Skin epidermis (tissue), 12 donors: Measurements from ENCODE around the gene LAMP1.
"Not testable (repeated sequence)": the region's sequence is repeated elsewhere in the genome, so short reads cannot be mapped to it uniquely, and the experiment has no call there.

Experiments used
- H3K27ac ChIP-seq, 21 experiments: fragments of 200-600 bp; sonication (generic) in 11 of 21; one replicate each; pipeline ENCODE4 v1.5.0; 2020; ENCODE audit warnings: mild to moderate bottlenecking in 3 of 21, inconsistent platforms in 2 of 21, moderate library complexity in 2 of 21
- H3K4me3 ChIP-seq, 7 experiments: fragments of 200-600 bp; sonication (generic) in 2 of 7; one replicate each; pipeline ENCODE4 v1.5.0; 2020; ENCODE audit warnings: inconsistent platforms in 2 of 7, mild to moderate bottlenecking in 2 of 7, moderate library complexity in 1 of 7

LAMP1 gene, protein sequence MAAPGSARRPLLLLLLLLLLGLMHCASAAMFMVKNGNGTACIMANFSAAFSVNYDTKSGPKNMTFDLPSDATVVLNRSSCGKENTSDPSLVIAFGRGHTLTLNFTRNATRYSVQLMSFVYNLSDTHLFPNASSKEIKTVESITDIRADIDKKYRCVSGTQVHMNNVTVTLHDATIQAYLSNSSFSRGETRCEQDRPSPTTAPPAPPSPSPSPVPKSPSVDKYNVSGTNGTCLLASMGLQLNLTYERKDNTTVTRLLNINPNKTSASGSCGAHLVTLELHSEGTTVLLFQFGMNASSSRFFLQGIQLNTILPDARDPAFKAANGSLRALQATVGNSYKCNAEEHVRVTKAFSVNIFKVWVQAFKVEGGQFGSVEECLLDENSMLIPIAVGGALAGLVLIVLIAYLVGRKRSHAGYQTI

GRCh38 chr13:113296823-113297369, at the start of gene LAMP1:
LAMP1 (plus strand) TSS chr13:113297239; CDS start chr13:113297435, 196 bp downstream.
- Histone ChIP-seq H3K27ac (peak within 1 kb of the TSS; percentile 72 to 98 (median 93)), H3K4me3 (peak within 1 kb of the TSS; percentile 66 to 97 (median 95))

DNA sequence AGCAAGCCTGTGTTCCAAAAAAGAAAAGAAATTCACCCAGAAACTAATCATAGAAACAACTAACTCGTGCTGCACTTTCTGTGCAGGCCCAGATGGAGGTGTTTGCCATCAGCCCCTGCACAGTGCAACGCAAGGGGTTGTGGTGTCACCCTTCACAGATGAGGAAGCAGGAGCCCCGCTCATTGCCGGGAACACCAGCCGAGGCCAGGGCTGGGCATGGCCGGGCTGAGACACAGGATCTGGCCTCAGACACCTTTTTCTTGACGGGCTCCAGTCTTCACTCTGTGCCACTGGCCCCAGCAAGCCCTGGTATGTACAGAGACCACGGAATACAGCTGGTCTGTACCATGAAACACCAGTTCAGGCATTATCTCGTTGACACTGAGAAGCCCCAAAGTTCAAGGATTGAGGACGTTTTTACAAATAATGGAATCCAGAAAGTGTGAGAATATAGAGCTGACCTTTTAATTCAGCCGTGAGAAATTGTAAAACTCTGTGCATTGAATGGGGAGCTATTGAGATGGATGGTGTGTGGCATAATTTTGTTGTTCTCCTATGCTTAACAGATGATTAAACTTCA, 44.4 kb upstream of the LAMP1 start:
- no peak overlapping the region for H3K27ac ChIP-seq

DNA sequence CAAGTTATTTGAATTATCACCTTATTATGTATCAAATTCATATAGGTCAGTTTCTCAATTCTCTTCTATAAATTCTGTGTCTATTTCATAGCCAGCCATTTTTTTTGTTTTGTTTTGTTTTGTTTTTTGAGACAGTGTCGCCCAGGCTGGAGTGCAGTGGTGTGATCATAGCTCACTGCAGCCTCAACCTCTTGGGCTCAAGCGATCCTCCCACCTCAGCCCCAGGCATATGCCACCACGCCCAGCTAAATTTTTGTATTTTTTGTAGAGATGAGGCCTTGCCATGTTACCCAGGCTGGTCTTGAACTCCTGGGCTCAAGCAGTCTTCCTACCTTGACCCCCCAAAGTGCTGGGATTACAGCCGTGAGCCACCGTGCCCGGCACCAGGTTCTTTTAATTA, 39.1 kb upstream of the LAMP1 start:
- H3K27ac ChIP-seq, result not testable (repeated sequence)

More for the DNA sequence above, 44.4 kb upstream of the LAMP1 start:
- no peak overlapping the region for H3K4me3 ChIP-seq

GRCh38 chr13:113258321-113259054, 38.6 kb upstream of the LAMP1 start:
- Histone ChIP-seq H3K27ac (no peak overlapping the region), H3K4me3 (no peak overlapping the region)

More for the DNA sequence above, 39.1 kb upstream of the LAMP1 start:
- not testable (repeated sequence) for H3K4me3 ChIP-seq

DNA sequence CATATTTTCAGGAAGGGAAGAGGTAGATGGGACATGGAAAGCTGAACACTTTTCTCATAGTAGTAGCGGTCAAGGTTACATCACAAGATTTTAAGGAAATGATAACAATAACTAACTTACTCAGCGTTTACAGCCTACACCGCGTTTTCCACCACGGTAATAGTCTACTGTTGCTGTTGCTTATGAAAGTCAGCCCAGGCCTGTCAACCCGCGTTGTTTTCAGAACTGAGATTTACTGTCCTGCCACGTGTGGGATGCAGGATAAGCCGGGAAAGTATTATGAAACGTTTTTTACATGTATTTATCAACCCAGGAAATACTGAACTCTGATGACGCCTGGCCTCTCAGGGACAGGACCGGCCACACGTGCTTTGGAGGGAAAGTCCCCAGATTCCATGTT, 36.0 kb upstream of the LAMP1 start:
- no peak overlapping the region for H3K27ac ChIP-seq
- no peak overlapping the region for H3K4me3 ChIP-seq

- H3K27ac ChIP-seq, H3K4me3 ChIP-seq: not testable (repeated sequence)
These were observed 34.0 kb upstream of the LAMP1 start for GRCh38 chr13:113263016-113263415.

GRCh38 chr13:113267642-113268405, 29.2 kb upstream of the LAMP1 start:
- Histone ChIP-seq H3K4me3 (no peak overlapping the region), H3K27ac (no peak overlapping the region)

DNA sequence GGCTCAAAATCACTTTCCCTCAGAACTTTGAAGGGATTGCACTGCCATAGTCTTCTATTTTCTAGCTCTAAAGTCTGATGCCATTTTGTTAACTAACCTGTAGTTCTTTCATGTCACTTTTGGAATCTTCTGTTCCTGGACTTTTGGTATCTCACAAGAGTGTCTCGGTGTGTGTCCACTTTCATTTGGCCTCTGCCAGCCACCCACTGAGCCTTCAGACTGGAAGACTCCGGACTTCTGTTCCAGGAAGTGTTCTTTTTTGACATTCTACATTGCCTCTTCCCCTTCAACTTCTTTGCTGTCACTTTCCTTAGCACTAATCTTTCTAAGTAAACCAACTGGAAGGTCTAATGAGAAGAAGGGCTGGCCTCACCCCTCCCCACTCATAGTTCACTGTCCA, 25.0 kb upstream of the LAMP1 start:
- Histone ChIP-seq H3K27ac (peak overlapping the region in 2 of 21 experiments; percentile 21 to 41), H3K4me3 (no peak overlapping the region)

DNA sequence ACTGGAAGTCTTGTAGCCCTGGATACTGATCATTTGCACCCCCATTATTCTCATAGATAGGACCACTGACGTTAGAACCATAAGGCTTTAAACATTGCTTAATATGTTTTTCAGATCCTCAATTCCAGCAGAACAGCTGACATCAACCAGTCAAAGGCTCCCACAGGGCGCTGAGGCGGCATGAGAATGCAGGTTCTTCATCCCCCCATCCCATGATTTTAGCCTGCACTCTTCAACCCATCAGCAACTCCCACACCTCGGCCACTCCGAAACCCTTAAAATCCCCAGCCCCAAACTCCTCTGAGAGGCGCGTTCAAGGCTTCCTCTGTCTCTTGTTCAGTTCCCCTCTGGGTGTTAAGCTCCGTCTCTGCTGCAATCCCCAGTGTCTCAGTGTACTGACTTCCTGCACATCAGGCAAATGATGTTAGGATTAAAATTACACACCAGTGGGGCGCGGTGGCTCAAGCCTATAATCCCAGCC, 24.3 kb upstream of the LAMP1 start:
- H3K27ac ChIP-seq, result peak overlapping the region in 1 of 21 experiments; percentile 19
- H3K4me3 ChIP-seq, result no peak overlapping the region

DNA sequence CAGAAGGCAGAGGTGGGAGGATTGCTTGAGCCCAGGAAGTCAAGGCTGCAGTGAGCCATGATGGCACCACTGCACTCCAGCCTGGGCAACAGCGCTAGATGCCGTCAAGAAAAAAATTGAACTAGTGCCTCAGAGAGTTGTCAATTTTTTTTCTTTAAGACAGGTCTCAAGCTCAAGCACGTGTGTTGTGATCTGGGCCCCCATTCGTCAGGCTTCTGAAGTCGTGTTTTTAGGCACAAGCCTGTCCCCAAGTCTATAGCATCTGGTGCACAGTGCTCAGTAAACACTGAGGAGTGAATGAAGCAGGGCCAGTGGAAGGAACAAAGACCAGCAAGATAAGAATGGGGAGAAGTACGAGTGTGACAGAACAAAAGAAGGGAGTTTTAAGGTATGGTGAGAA, 23.7 kb upstream of the LAMP1 start:
- H3K27ac ChIP-seq, result peak overlapping the region in 3 of 21 experiments; percentile 19 to 36 (median 26)
- no peak overlapping the region for H3K4me3 ChIP-seq

- Histone ChIP-seq H3K4me3 (no peak overlapping the region), H3K27ac (peak overlapping the region in 10 of 21 experiments; percentile 5 to 51 (median 25))
These were observed 23.0 kb upstream of the LAMP1 start for GRCh38 chr13:113273851-113274590.

DNA sequence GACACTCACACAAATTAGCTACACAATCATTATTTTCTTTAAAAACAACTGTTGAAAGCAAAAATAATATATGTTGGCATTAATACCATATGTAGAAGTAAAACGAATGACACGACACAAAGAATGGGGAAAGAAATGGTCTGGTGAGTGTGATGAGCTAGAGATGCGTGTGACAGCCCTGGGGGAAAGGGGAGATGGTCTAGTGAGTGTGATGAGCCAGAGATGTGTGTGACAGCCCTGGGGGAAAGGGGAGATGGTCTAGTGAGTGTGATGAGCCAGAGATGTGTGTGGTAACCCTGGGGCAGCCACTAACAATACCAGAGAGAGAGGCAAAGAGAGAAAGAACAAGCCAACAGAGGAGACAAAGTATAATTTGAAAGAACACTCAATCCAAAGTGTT, 22.3 kb upstream of the LAMP1 start:
- peak overlapping the region in 6 of 21 experiments; percentile 17 to 51 (median 33) for H3K27ac ChIP-seq
- H3K4me3 ChIP-seq, result no peak overlapping the region

- H3K4me3 ChIP-seq, result no peak overlapping the region
- no peak overlapping the region for H3K27ac ChIP-seq
These were observed 21.7 kb upstream of the LAMP1 start for GRCh38 chr13:113275387-113275786.

DNA sequence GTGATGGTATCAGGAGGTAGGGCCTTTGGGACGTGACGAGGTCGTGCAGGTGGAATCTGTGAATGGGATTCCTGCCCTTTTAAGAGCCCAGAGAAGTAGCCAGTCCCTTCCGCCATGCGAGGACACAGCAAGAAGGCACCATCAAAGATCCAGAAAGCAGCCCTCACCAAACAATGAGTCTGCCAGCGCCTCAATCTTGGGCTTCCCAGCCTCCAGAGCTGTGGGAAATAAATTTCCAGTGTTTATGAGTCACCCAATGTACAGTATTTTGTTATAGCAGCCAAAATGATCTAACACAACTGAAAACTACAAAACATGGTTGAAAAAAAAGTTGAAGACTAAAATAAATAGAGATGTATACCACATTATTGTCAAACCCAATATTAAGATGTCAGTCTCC, 16.9 kb upstream of the LAMP1 start:
- Histone ChIP-seq H3K27ac (no peak overlapping the region), H3K4me3 (no peak overlapping the region)

DNA sequence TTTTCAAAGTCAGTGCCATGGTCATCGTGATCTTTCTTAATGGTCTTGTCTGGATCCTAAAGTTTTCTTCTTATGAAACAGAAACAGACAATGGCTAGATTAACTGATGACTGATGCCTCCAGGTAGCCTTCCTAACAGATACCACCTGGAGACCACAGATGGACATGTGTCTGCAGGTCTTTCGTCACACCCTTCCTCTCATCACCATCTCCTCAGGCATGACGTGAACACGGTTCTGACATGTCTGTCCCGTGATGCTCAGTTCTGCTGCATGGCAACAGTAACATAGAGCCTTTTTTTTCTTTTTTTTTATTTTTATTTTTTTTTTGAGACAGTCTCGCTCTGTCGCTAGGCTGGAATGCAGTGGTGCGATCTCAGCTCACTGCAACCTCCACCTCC, 13.1 kb upstream of the LAMP1 start:
- no peak overlapping the region for H3K27ac ChIP-seq
- no peak overlapping the region for H3K4me3 ChIP-seq

GRCh38 chr13:113288880-113289279, 8.2 kb upstream of the LAMP1 start:
- H3K4me3 ChIP-seq, result no peak overlapping the region
- H3K27ac ChIP-seq, result no peak overlapping the region

- Histone ChIP-seq H3K4me3 (no peak overlapping the region), H3K27ac (peak overlapping the region in 9 of 21 experiments; percentile 49 to 88 (median 80))
These were observed 5.9 kb upstream of the LAMP1 start for GRCh38 chr13:113291129-113291528.

GRCh38 chr13:113292021-113292862, 4.8 kb upstream of the LAMP1 start:
- Histone ChIP-seq H3K4me3 (peak overlapping the region in 3 of 7 experiments; percentile 8 to 14 (median 11)), H3K27ac (peak overlapping the region in 18 of 21 experiments; percentile 25 to 88 (median 74))
